Glomerular visceral epithelial cell (primary cell): ENCODE results near the gene DENND10.
"Not testable (repeated sequence)": the region's sequence is repeated elsewhere in the genome, so short reads cannot be mapped to it uniquely, and the experiment has no call there.

Experiments
- DNase-seq: peaks from one replicate; pipeline ENCODE4 v3.0.0-alpha.2; 2016; ENCODE audit errors: extremely low spot score

The DENND10 gene

DNA sequence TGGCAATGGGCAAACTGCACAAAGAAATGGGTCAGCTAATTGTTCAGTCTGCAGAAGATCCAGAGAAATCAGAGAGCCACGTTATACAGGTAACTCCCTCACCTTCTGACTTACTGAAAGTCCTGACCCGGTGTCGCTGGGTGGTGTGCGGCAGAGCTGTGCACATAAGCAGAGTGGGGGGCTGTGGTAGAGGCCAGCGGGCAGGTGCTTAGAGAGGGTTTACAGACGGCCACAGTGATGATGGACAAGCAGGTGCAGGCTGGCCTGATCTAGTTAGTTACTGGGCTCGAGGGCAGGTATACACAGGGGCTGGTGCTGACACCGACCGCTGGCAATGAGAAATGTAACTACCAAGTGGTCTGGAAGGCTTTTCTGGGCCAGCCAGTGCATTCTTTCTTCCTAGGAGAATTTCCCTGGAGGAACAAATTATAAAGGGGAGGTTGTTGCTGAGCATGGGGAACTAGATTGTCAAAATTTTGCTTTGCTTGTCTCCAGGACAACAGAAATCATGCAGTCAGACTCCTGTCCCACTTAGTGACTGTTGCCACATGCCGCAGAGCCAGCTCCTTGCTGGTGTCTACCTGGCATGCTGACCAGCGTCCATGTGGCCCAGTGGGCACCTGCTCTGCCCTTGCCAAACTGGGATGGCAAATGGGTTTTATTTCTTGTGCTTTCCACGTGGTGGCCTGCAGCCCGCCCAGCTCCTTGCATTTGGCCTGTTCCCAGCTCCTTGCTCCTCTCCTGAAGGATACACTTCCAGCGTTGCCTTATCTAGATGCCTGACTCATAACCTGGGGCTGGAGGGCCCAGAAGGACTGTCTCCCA, 28.8 kb downstream of the DENND10 start:
- DNase-seq = no peak

GRCh38 chr10:119133949-119134348, 30.0 kb downstream of the DENND10 start:
- no peak for DNase-seq

DNA sequence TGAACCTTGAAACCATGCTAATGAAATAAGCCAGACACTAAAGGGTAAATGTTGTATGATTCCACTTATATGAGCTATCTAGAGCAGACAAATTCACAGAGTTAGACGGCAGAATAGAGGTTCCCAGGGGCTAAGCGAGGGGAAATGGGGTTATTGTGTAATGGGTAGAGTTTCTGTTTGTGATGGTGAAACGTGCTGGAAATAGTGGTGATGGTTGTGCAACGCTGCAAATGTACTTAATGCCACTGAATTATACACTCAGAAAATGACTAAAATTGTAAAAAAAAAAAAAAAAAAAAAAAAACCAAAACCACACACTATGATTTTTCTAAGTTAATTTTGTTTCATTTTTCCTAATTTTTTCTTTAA, 31.6 kb downstream of the DENND10 start:
- no peak for DNase-seq

DNA sequence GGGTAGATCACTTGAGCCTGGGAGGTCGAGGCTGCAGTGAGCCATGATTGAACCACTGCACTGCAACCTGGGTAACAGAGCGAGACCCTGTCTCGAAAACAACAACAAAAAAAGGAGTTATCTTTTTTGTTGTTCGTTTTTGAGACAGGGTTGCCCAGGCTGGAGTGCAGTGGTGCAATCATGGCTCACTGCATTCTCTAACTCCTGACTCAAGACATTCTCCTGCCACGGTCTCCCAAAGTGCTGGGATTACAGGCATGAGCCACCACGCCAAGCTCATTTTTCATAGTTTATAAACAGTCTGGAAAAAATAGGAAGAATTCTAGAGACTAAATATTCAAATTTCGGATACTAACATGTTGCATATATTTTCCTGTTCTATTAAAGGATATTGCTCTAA, 32.2 kb downstream of the DENND10 start:
- no peak for DNase-seq

- DNase-seq = not testable (repeated sequence)
These were observed 34.0 kb downstream of the DENND10 start for GRCh38 chr10:119137878-119138277.

- no peak for DNase-seq
These were observed 34.7 kb downstream of the DENND10 start for GRCh38 chr10:119138346-119139306.

DNA sequence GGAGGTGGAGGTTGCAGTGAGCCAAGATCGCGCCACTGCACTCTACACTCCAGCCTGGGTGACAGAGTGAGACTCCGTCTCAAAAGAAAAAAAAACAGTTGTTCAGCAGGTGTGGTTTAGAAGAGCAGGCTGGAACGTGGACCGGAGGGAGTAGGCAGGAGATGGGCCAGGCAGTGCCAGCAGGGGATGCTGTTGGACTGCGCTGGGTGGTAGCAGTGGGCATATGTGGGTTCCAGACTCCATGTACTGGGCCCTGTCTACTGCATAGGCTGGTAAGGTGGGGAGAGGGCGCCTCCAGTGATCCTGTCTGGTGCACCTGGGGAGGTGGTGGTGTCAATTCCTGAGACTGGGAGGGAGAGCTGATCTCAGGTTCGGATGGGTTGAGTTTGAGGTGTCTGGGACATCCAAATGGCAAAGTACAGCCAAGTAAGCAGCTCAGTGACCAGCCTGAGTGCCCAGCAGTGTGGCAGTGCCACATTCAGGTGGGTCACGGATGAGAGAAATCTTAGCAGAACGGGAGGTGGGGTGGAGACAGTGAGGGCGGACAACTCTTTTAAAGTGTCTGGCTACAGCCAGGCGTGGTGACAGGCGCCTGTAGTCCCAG, 35.7 kb downstream of the DENND10 start:
- DNase-seq = peak; percentile 34

GRCh38 chr10:119140603-119141245, 36.8 kb downstream of the DENND10 start:
- DNase-seq = no peak

DNA sequence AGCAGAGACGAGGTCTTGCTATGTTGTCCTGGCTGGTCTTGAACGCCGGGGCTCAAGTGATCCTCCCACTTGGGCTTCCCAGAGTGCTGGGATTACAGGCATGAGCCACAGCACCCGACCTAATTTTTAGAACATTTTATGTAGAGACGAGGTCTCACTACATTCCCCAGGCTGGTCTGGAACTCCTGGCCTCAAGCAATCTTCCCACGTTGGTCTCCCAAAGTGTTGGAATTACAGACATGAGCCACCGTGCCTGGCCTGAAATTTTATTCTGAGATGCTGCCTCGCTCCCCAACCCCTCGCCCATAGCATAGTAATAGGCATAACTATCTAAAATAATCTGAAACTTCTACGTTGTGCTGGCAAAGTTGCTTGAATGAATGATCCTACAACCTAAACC, 39.7 kb downstream of the DENND10 start:
- no peak for DNase-seq

GRCh38 chr10:119149157-119149556, 45.2 kb downstream of the DENND10 start:
- DNase-seq = no peak

DNA sequence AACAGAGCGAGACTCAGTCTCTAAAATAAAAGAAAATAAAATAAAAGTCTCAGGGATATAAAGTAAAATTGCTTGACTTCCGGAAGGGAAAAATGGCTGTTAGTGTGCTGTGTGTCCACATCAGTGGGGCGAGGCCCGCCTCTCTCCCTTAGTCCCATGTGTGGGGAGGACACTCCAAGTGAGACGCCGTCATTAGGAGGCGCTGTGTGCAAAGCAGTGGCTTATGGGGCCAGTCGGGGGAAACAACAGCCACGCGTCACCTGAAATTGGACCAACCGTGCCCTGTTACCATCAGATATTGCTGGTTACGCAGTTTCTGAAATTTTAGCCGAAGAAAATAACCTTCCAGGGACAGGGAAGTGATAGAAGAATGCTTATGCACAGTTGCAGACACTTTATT, 45.8 kb downstream of the DENND10 start:
- DNase-seq = no peak

- DNase-seq = not testable (repeated sequence)
These were observed 47.7 kb downstream of the DENND10 start for GRCh38 chr10:119151601-119152000.

DNA sequence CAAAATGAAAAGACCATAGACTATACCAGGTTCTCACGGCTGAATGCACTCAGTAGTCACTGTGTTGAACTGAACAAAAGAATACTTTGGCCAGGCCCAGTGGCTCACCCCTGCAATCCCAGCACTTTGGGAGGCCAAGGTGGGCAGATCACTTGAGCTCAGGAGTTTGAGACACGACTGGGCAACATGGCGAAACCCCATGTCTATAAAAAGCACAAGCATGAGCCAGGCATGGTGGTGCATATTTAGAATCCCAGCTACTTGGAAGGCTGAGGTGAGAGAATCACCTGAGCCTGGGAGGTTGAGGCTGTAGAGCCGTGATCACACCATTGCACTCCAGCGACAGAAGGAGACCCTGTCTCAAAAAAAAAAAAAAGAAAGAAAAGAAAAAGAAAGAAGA, 49.1 kb downstream of the DENND10 start:
- DNase-seq = no peak

DNA sequence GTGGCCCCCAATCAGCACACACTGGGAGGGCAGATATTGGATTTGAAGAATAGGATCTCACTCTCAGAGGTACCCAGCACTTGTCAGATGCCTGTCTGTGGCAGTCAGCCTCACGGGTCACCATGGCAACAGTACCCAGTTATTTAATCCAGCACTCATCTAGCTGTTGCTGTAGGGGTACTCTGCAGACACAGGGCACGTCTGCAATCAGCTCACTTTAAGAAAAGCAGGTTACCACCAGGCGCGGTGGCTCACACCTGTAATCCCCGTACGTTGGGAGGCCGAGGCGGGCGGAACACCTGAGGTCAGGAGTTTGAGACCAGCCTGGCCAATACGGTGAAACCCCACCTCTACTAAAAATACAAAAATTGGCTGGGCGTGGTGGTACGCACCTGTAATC, 49.7 kb downstream of the DENND10 start:
- no peak for DNase-seq

DNA sequence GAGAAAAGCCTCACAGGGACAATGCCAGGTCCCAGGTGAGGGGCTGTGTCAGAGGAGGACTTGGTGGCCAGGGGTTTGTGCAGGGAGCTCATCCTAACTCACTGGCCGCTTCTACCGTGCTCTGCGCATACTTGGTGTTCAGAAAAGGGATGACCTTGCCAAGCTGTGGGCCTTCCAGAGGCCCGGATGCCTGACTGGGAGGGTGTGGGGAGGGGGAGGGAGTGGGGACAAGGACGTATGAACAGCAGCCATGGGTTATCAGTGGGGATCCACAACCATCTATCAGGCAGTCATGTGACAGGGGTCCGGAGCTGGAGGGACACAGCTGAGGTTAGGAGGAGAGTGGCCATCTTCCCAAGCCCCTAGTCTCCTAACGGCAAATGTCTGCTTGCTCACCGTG, 55.4 kb downstream of the DENND10 start:
- no peak for DNase-seq

DNA sequence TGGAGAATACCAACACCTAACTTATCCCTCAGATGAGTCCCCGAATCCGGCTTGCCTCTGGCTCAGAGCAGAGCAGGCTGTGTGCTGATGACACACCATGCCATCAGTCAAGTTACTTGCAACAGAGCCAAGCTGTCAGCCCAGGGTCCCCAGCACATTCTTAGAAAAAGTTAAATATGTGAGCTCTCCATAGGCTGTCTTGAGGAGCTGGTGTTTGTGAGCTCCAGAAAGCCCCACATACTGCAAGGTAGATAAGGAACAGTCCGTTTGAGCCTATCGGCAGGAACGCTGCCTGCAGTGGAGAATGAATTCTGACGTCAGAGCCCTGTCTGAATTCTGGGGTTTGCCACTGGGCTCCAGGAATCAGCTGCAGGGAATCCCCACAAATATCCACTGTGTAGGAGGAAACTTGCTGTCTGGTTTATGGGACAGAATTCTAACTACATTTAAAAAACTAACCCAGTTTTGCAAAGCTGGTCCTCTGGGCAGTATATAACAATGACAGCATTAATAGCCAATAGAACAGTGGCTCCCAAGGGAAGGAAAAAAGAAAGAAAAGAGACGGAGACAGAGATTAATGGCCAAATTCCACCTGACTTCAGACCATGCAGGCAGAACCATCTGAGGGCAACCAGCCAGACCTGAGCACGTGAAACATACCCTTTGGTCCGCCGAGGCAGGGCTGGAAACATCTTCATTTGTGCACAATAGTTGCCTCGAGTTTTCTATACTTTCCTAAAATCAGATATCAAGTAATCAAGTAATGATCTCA, 58.0 kb downstream of the DENND10 start:
- DNase-seq = peak; percentile 21

- no peak for DNase-seq
These were observed 58.7 kb downstream of the DENND10 start for GRCh38 chr10:119162452-119163092.

GRCh38 chr10:119165171-119166117, 61.5 kb downstream of the DENND10 start, which contains the start of gene SFXN4:
TSS of gene SFXN4 (minus strand) at chr10:119165714. CDS start at chr10:119165647, 67 bp downstream.
- DNase-seq = peak; percentile 68

GRCh38 chr10:119166118-119166500, 62.2 kb downstream of the DENND10 start:
- DNase-seq = no peak
